GM21367 (cell line): ENCODE data around the gene HECW1.
"Not testable (repeated sequence)": the region's sequence is repeated elsewhere in the genome, so short reads cannot be mapped to it uniquely, and the experiment has no call there.

ENCODE experiments used
- ATAC-seq: cut with Tn5 transposase; IDR thresholded peaks from one replicate; pipeline ENCODE4 v1.9.1; 2021; ENCODE audit not compliant: unreplicated experiment

The HECW1 gene

DNA sequence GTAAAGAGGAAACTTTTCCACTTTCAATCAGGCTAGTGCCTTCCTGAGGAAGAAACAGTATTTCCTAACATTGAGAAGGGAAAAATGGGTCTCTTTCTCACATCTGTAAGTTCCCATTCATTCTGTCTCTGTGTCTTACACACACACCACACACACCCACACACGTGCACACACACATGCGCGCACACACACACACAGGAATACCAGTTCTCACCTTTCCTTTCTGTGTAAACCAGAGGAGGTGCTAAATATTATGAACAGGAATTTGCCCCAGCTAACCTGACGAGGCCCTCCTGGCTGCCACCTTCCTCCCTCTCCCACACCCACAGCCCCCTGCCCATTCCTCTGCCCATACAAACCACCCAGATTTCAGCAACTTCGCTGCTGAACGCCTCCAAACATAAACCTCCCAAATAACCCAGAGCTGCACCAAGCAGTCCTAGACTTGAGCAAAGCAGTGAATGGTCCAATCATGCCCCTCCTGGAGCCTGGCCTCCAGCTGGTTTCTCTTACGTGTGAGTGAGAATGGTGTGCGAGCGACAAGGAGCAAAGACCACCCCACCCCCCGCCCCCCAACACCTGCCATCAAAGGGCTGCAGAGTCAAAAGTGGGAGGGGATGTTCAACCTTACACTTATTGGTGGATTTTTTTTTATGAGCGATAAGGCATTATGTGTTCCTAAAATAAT, 190.5 kb downstream of the HECW1 start:
- ATAC-seq = no peak

DNA sequence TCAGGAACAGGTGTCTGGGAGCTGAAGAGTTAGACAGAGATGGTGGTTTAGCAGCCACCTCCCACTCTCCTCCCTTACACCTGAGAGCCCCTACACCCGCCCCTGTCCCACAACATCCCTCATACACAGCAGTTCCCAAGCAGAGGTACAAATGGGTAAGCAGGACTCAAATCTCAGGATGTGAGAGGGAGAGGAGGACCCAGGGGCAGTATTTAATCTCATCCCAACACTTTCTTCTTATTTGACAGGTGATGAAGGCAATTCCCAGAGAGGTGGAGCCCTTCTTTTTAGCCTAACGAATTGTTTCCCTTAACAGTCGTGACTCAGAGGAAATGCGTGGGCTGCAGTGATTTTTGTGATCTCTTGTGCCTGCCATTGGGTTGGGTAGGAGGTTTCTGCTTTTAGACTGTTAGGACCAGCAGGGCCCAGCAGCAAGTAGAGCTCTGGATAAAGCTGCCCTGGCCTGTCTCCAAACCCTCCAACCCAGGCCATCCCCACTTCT, 191.3 kb downstream of the HECW1 start:
- no peak for ATAC-seq

DNA sequence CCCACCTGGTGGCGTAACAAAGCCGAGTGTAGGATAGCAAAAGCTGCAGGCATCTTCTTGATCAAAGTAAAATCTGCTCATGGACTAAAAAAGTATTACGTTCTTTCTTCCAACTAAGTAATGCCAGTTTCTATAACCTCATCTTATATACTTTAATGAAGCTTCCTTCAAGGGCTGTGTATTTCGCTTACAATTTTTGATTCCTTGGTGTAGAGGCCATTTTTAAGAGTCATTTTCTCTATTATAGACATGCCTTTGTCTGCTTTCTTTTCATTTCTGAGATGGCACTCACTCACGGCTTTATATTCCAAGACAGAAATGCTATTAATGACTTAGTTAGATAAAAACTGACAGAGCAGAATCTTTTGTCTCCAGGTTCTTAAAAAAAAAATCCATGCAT, 194.0 kb downstream of the HECW1 start:
- ATAC-seq = no peak

DNA sequence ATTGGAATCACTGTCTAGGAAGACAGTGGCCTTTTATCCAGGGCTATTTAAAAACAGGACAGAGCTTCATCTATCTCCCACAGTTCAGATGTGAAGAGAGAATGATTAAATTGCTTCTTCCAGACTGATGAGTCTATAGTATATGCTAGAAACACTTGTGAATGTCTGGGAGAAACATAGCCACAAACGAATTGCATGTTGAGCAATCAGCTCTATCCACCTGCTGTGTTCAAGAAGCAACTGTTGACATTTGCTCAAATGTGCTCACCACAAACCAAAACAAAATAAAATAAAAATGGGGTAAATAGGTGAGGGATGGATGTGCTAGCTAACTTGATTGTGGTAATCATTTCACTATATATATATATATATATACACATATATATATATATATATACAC, 195.1 kb downstream of the HECW1 start:
- ATAC-seq = no peak

DNA sequence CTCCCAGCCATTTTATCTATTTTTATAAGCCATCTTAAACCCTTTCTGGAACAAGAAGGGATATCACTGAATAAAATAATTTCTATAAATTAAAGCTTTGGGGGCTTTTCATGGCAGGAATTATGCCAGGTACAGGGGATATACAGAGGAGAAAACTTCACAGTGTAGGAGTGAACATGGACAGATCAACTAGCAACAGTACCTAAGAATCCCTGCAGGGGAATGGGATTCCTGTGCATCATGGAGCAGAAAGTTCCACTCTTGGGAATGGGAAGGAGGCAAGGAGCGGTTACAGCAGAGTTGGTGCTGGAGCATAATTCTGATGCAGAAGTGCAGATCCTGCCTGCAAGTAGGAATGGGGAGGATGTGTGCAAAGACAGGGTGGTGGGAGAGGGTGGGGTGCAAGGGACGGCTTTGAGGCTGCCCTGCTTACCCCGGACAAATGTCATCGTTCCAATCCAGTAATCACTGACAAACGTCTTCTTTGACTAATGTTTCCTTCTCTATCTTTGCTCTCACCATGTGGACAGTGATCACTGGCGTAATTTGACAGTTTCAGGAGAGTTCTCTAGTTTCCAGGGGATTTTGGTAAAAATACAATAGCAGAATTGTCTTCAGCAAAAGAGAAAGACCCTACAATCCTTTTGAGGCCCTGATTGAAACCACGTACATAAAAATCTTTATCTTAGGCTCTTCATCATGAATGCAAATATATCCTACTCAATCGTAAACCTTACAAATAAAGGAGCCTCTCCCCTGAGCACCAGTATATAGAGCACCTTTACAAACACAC, 196.7 kb downstream of the HECW1 start:
- no peak for ATAC-seq

DNA sequence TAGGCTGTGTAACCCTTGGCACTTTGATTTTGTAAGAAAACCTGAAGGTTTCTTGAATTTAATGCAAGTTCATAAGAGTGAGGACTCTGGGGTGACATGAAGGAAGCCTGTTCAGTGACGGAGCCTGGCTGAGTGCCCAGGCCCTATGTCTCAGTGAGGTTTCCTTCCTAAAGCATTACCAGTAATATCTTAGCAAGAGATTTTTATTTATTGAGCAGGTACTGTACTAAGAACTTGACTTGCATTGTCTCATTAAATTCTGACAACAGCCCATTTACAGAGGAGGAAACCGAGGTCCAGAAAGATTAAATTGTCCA, 197.2 kb downstream of the HECW1 start:
- ATAC-seq = no peak

DNA sequence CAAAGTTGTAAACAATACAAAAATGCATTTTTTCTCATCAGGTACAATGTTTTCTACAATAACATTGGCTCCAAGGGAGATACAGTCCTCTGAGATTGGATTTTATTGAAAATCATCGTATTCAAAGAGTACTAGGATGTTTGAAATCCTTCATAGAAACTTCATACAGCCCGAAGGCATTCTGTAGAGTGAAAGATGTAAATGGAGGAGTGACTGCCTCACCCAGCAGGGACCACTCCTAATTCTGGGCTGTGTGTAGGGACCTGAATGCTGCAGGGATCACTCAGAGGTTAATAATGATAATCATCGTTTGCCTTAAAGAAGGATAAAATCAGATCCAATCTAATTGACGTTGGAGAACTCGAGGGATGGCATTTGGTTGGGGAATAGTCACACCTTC, 198.6 kb downstream of the HECW1 start:
- no peak for ATAC-seq

DNA sequence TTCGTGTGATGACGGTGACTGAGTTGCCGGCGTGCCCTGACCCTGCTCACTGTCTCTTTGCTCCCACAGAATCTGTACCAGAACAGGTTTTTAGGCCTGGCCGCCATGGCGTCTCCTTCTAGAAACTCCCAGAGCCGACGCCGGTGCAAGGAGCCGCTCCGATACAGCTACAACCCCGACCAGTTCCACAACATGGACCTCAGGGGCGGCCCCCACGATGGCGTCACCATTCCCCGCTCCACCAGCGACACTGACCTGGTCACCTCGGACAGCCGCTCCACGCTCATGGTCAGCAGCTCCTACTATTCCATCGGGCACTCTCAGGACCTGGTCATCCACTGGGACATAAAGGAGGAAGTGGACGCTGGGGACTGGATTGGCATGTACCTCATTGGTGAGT, 199.2 kb downstream of the HECW1 start:
- ATAC-seq = no peak

DNA sequence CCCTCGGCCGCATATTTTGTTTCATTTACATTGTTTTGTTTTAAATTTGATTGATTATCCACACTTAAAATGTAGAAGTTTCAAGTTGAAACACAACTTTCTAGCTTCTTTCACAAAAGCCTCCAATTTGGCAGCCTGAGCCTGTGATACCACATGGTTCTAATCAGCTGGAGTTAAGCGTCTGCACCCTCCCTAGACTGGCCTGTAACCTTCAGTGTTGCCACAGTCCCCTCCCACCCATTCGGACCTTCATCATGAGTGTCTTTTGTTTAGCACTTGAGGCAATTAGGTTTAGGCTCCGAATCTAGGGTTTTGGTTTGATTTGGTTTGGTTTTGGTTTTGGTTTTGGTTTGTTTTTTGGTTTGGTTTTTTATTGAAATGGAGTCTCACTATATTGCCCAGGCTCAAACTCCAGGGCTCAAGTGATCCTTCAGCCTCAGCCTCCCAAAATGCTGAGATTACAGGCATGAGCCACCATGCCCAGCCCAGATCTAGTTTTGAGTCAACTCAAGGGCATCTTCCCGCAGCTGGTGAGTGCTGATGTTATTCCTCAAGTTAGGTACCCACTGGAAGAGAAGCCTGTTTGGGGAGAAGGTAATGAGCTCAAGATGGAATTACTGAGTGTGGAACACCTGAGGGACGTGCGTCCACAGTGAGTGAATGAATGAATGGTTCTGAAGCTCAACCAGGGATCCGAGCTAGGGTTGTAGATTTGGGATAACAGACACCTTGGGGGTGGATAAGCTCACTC, 201.4 kb downstream of the HECW1 start:
- no peak for ATAC-seq

DNA sequence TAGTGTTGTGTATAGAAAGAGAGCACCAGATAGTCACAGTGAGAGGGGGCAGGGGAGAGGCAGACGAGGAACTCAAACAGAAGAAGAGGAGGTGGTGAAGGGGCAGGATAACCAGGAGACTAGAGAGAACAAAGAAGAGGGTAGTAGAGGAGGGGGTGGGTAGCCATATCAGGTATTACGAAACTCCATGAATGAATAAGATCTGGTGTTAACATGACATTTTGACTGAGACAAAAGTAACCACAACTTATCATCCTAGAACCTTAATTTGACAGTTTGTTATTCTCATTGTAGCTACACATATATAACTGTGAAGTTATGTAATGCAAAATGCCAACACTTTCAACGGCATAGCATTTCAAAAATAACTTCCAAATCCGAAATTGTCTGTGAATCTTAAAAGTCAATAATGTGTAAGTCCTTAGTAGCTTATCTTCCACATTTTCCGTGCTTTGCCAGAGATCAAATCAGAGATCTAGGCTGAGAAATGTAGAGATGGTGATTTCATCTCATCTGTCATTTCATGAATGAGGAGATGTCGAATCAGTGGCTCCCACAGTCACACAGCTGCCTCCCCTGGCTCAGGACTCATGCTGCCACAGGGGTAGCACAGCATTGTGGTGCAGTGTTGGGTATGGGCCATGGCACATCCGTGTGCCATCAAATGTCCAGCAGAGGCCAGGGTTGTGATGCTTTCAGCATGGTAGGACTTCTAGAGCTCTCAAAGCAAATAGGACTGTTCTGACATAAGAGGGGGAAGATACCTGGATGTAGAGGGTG, 202.1 kb downstream of the HECW1 start:
- no peak for ATAC-seq

DNA sequence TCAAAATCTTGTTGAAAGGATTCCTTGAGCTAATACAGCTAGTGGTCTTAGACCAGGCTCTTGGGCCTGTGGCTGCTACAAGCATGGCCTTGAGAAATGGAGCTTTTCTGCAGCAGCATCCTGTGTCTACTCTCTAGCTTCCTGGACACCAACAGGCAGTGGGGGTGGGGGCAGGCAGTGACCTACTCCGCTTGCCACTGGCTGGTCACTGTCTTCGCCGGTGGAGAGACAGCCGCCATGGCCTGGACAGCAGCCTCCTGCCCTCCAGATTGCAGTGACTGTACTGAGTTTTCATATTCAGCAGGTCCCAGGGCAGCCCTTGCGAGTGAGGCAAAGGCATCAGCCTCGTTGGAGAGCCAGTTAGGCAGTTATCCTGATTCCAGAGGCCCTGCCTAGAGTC, 204.6 kb downstream of the HECW1 start:
- no peak for ATAC-seq

DNA sequence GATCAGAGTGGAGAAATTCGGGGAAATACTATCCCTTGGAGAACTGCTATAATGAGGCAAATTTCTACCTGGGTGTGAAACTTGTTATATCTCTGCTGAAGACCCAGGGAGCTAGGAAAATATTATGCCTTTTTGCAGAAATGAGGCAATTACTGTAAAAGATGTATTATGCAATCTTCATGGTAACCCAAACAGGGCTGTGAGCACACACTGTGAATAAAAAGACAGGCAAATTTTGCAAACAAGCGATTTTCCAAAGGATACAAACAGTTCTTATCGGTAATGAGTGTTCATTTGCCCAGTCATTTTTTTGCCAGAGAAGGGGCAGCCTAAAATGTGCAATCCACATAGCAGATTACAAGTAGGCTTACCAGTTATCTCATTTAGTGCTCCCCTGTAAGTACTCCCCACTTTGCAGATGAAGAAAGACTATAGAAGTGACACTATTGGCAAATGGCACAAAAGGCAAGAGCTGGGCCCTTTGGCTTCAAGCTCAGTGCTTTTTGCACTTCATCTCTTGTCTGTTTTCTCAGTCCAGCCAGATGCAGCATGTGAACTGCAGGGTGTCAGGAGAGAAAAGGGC, 205.8 kb downstream of the HECW1 start:
- ATAC-seq = no peak

DNA sequence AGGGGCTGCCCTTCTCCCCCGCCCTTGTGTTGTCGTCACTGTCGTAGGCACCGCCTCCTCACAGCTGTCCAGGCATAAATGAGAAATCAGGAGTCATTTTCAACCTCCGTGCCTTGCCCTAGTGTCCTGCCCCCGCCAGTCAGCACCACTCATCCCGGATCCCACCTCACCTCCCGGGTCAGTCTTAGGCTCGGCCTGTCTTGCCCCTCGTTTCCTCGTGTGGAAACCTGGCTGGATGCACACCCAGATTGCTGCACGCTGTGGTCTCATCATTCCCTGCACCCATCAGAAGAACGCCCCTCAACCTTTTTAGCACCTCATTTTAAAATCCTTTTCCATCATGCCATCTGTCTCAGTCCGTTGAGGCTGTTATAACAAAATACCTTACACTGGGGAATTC, 213.1 kb downstream of the HECW1 start:
- no peak for ATAC-seq

DNA sequence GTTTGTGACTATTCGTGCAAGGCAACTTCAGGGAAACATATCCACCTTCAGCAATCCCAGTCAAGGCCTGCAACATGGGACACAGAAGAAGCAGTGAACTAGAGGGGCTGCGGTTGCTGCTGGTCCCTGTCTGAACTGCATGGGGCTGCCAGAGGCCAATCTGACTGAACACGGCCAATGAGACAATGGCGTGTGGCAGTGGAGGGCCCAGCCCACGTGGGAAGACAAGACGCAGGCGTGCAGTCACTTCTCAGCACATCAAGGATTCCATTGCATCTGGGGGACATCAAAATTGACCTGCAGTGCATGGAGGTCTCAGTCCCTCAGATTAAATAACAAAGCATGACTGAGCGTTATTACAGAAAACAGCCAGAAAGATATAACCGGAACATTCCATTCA, 215.9 kb downstream of the HECW1 start:
- no peak for ATAC-seq

DNA sequence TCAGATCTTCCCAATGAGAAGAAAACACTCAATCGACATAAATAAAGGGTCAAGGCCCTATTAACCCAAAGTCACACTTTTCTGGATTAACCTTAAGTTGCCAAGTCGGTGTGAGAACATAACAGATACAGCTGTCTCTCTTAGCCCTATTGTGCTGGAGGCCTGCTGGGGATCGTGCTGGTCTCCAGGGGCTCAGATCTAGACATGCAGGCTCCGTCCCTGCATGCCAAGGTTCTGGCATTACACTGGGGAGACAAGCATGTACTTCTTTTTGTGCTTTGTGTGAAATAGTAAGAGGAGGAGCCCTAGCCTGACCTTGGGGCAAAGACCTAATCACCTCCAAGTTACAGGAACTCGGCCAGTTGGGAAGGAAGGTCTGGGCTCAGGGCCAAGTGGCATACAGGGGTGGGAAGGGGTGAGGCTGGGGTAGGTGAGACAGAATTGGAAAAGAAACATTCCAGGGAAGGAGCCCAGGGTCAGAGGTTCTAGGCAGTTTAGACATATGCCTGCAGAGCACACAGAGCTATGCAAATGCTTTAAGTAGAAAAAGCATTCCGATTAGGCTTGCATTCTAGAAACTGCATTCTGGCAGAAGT, 216.4 kb downstream of the HECW1 start:
- ATAC-seq = no peak

DNA sequence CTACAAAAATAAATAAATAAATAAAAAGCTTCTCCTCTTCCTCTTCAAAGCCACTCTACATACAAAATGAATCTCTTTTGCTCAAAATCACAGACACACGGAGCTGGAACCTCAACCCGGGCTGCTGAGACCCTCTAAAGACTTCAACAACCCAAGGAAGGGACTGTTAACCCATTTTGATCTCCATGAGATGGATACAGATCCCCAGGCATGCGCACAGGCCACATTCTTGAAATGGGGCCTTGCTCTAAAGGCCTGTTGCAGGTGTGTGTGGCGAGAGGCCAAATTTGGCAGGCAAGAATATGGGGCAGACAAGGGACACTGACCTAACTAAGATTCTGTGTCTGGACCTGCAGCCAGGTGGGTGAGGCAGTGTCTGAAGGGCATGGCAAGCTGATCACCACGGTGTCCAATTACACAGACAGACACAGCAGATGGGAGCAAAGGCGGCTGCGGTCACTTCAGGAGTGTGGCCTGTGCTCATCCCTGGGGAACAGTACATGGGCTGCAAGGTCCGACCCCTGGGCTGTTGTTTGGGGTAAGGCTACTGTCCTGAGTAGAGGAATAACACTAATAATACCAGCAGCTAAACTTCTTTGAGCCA, 219.8 kb downstream of the HECW1 start:
- no peak for ATAC-seq

DNA sequence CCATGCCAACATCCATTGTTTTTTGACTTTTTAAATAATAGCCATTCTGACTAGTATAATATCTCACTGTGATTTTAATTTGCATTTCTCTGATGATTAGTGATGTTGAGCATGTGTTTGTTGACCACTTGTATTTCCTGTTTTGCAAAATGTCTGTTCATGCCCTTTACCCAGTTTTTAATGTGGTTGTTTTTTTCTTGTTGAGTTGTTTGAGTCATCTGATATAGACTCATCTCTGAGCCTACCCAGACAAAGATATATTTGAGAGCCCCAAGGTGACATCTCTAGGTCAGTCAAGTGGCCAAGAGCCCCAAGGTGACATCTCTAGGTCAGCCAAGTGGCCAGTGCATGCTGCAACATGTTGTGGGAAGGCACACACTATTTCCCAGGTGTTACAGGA, 224.7 kb downstream of the HECW1 start:
- ATAC-seq = no peak

DNA sequence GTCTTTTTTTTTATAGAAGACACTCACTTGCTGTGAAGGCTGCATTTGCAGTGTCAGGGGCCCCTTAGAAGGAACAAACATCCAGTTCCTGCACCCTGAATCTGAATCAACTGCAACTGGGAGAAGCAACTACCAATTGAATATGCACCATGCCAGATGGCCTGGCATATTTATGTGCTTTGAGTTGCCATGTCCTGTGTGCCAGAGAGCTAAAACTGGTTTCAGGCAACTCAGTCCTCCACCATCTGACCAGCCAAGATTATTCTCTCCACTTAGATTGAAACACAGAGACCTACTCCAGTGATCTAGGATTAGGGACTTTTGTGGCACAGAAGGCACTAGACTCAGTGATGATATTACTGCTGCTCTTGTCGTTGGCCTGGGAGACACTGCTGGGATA, 225.4 kb downstream of the HECW1 start:
- ATAC-seq = no peak

DNA sequence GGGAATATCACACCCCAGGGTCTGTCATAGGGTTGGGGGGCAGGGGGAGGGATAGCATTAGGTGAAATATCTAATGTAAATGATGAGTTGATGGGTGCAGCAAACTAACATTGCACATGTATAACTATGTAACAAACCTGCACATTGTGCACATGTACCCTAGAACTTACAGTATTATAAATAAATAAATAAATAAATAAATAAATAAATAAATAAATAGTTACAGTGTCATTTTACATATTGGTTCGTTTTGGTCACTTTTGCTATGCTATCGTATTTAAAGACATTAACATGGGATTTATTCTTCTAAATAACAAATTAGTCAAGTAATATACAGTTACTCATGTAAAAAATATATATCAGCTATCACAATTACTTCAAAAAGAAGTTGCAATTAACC, 228.7 kb downstream of the HECW1 start:
- no peak for ATAC-seq

DNA sequence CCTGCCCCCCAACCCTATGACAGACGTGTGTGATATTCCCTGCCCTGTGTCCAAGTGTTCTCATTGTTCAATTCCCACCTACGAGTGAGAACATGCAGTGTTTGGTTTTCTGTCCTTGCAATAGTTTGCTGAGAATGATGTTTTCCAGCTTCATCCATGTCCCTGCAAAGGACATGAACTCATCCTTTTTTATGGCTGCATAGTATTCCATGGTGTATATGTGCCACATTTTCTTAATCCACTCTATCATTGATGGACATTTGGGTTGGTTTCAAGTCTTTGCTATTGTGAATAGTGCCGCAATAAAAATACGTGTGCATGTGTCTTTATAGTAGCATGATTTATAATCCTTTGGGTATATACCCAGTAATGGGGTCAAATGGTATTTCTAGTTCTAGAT, 231.0 kb downstream of the HECW1 start:
- not testable (repeated sequence) for ATAC-seq
